HCT116 (cell line): Measurements from ENCODE around the gene COL16A1. TPM values are rescaled to one million over a fixed set of nuclear protein-coding genes. Genes with fewer than 3 reads are reported as not detected.

Experiments used
- ATAC-seq: fragments of 200-7000 bp; cut with Tn5 transposase; 2 replicates; pipeline ENCODE4 v1.9.1; 2020; ENCODE audit warnings: mild to moderate bottlenecking, moderate library complexity
- BruUV-seq: library from RNA; stranded (reverse); fragments of 400-500 nt; replicated peaks from 2 replicates; lab custom pipeline; 2021; lab: Mats Ljungman, UMichigan
- CTCF ChIA-PET: fragments of 300-600 bp; sonication (Branson Sonifier 250); formaldehyde crosslinking; loops from one replicate; lab custom pipeline; 2021; ENCODE audit warnings: antibody characterized with exemption; lab: Charles Lee
- POLR2A ChIA-PET: fragments of 300-600, 350-600 bp; sonication (Branson Sonifier 250); formaldehyde crosslinking; loops from one replicate; lab custom pipeline; 2021; ENCODE audit warnings: antibody characterized with exemption; lab: Charles Lee
- RAD21 ChIA-PET, 2 experiments: fragments of 300-600 bp; sonication (Branson Sonifier 250); formaldehyde crosslinking; loops; one replicate each; lab custom pipeline; 2023; ENCODE audit warnings: low total read pairs in 2 of 2; ENCODE audit not compliant: uncharacterized antibody in 2 of 2, unreplicated experiment in 2 of 2, low non-redundant PET in 1 of 2; lab: Charles Lee
- DNase-seq: peaks from one replicate; pipeline ENCODE4 v3.0.0-alpha.2; 2010; ENCODE audit warnings: low read depth, low spot score
- H2AFZ ChIP-seq: fragments of 200-600 bp; shearing (Covaris generic), sonication (generic); 2 replicates; pipeline ENCODE4 v1.6.1; 2017; ENCODE audit warnings: low read depth, mixed run types, mixed read lengths, antibody characterized with exemption, low read length; ENCODE audit not compliant: poor library complexity, severe bottlenecking
- H3K27ac ChIP-seq: 2 replicates; pipeline ENCODE4 v1.5.1; 2012; ENCODE audit warnings: low read depth, low read length
- H3K27me3 ChIP-seq: fragments of 200-600 bp; sonication (generic); 2 replicates; pipeline ENCODE4 v1.6.1; 2016; ENCODE audit warnings: mixed run types, low read length, mixed read lengths; ENCODE audit not compliant: insufficient read depth
- H3K36me3 ChIP-seq, 2 experiments: fragments of 200-500 bp in 1 of 2; fragments of 200-600 bp in 1 of 2; sonication (Bioruptor generic) in 1 of 2; sonication (generic) in 1 of 2; 2 replicates each; pipeline versions ENCODE4 v1.5.1 to v1.6.1; 2014 to 2016; ENCODE audit warnings: low read length in 2 of 2, inconsistent platforms in 1 of 2, mixed read lengths in 1 of 2, mixed run types in 1 of 2; ENCODE audit not compliant: insufficient read depth in 2 of 2, control insufficient read depth in 1 of 2
- H3K4me1 ChIP-seq, 2 experiments: fragments of 200-600 bp in 1 of 2; sonication (generic) in 1 of 2; 2 replicates each; pipeline versions ENCODE4 v1.5.1 to v1.6.1; 2012 to 2017; ENCODE audit warnings: low read length in 2 of 2, inconsistent platforms in 1 of 2, mild to moderate bottlenecking in 1 of 2, mixed read lengths in 1 of 2, mixed run types in 1 of 2, moderate library complexity in 1 of 2; ENCODE audit not compliant: insufficient read depth in 2 of 2, control insufficient read depth in 1 of 2
- H3K4me2 ChIP-seq: fragments of 200-600 bp; sonication (generic); 2 replicates; pipeline ENCODE4 v1.6.1; 2017; ENCODE audit warnings: mixed run types, low read length, mixed read lengths
- H3K4me3 ChIP-seq, 2 experiments: fragments of 200-600 bp in 1 of 2; sonication (generic) in 1 of 2; replicated peaks in 1 of 2; 2 replicates each; pipeline ENCODE4 v1.5.1; 2011 to 2016; ENCODE audit warnings: low read length in 2 of 2, control low read depth in 1 of 2, low read depth in 1 of 2, mild to moderate bottlenecking in 1 of 2, mixed read lengths in 1 of 2, mixed run types in 1 of 2
- H3K79me2 ChIP-seq: fragments of 200-600 bp; sonication (generic); 2 replicates; pipeline ENCODE4 v1.6.1; 2017; ENCODE audit warnings: mild to moderate bottlenecking, mixed run types, low read length, moderate library complexity, mixed read lengths; ENCODE audit not compliant: insufficient read depth
- H3K9ac ChIP-seq: fragments of 200-600 bp; sonication (generic); 2 replicates; pipeline ENCODE4 v1.6.1; 2016; ENCODE audit warnings: low read length, mixed read lengths
- H3K9me2 ChIP-seq: fragments of 200-600 bp; sonication (generic), shearing (Covaris generic); 2 replicates; pipeline ENCODE4 v1.6.1; 2017; ENCODE audit warnings: mixed run types, mild to moderate bottlenecking, moderate library complexity; ENCODE audit not compliant: insufficient read depth
- H3K9me3 ChIP-seq, 2 experiments: fragments of 200-500 bp in 1 of 2; fragments of 200-600 bp in 1 of 2; sonication (Bioruptor generic) in 1 of 2; sonication (generic) in 1 of 2; 2 replicates each; pipeline ENCODE4 v1.6.1; 2014 to 2017; ENCODE audit warnings: low read length in 2 of 2, mixed read lengths in 2 of 2, inconsistent platforms in 1 of 2, low read depth in 1 of 2, mild to moderate bottlenecking in 1 of 2, mixed run types in 1 of 2, moderate library complexity in 1 of 2; ENCODE audit not compliant: control insufficient read depth in 1 of 2, insufficient read depth in 1 of 2
- H4K20me1 ChIP-seq: fragments of 200-600 bp; sonication (generic), shearing (Covaris generic); 2 replicates; pipeline ENCODE4 v1.6.1; 2017; ENCODE audit warnings: mixed run types, mild to moderate bottlenecking, moderate library complexity; ENCODE audit not compliant: insufficient read depth
- CBX3 ChIP-seq: IDR thresholded peaks from 2 replicates; pipeline ENCODE4 v1.6.1; 2012; ENCODE audit warnings: low read depth
- CEBPB ChIP-seq: IDR thresholded peaks from 2 replicates; pipeline ENCODE4 v1.6.1; 2012; ENCODE audit warnings: low read depth
- ELF1 ChIP-seq: IDR thresholded peaks from 2 replicates; pipeline ENCODE4 v1.6.1; 2012; ENCODE audit warnings: low read depth, borderline replicate concordance
- FOSL1 ChIP-seq: IDR thresholded peaks from 2 replicates; pipeline ENCODE4 v1.6.1; 2012; ENCODE audit warnings: low read depth
- JUND ChIP-seq: IDR thresholded peaks from 2 replicates; pipeline ENCODE4 v1.6.1; 2012
- POLR2A ChIP-seq: IDR thresholded peaks from 2 replicates; pipeline ENCODE4 v1.7.0; 2011; ENCODE audit warnings: borderline replicate concordance; ENCODE audit not compliant: insufficient read depth, insufficient read length; ENCODE audit errors: extremely low read depth
- POLR2AphosphoS5 ChIP-seq: IDR thresholded peaks from 2 replicates; pipeline ENCODE4 v1.6.1; 2011; ENCODE audit warnings: mild to moderate bottlenecking, low read depth, low read length, moderate library complexity
- RAD21 ChIP-seq: IDR thresholded peaks from 2 replicates; pipeline ENCODE4 v1.6.1; 2012; ENCODE audit warnings: low read depth, mild to moderate bottlenecking
- SIN3A ChIP-seq: IDR thresholded peaks from 2 replicates; pipeline ENCODE4 v1.6.1; 2012; ENCODE audit warnings: low read depth
- SP1 ChIP-seq: IDR thresholded peaks from 2 replicates; pipeline ENCODE4 v1.6.1; 2012; ENCODE audit warnings: low read depth
- TCF7L2 ChIP-seq: IDR thresholded peaks from 2 replicates; pipeline ENCODE4 v1.7.0; 2011; ENCODE audit warnings: borderline replicate concordance, inconsistent platforms; ENCODE audit not compliant: insufficient read depth, insufficient read length; ENCODE audit errors: extremely low read depth
- YY1 ChIP-seq: IDR thresholded peaks from 2 replicates; pipeline ENCODE4 v1.6.1; 2011; ENCODE audit warnings: low read length, low read depth, moderate library complexity, mild to moderate bottlenecking; ENCODE audit not compliant: insufficient replicate concordance; ENCODE audit errors: extremely low read depth
- ZNF274 ChIP-seq: fragments of 200-500 bp; sonication (Bioruptor generic); IDR thresholded peaks from 2 replicates; pipeline ENCODE4 v1.6.1; 2014; ENCODE audit warnings: mild to moderate bottlenecking, low read depth, low read length, inconsistent platforms
- intact Hi-C: fragments of 100-400 bp; cut with micrococcal nuclease; formaldehyde crosslinking; loops from 2 replicates; pipeline ENCODE4 v1.10.0; 2022
- total RNA-seq: library from RNA; stranded (reverse); gene quantifications from one replicate; pipeline ENCODE4 v1.2.1, GENCODE V29; 2021; ENCODE audit not compliant: unreplicated experiment
- TF ChIP-seq, protein P1 (sequence below), 3 experiments: fragments of 200-600 bp in 1 of 3; sonication (generic) in 1 of 3; IDR thresholded peaks in 2 of 3; conservative IDR thresholded peaks in 1 of 3; 2 replicates each; pipeline ENCODE4 v1.5.1; 2012 to 2017; ENCODE audit warnings: low read depth in 2 of 3, low read length in 2 of 3, antibody characterized with exemption in 1 of 3, borderline replicate concordance in 1 of 3, control low read depth in 1 of 3, mild to moderate bottlenecking in 1 of 3, mixed read lengths in 1 of 3, mixed run types in 1 of 3, moderate library complexity in 1 of 3; ENCODE audit not compliant: insufficient read depth in 1 of 3
- TF ChIP-seq, protein P2 (sequence below): IDR thresholded peaks from 2 replicates; pipeline ENCODE4 v1.6.1; 2012

Gene COL16A1
- total RNA-seq, 1 experiment from 2014 or later, result 2.2 TPM

DNA sequence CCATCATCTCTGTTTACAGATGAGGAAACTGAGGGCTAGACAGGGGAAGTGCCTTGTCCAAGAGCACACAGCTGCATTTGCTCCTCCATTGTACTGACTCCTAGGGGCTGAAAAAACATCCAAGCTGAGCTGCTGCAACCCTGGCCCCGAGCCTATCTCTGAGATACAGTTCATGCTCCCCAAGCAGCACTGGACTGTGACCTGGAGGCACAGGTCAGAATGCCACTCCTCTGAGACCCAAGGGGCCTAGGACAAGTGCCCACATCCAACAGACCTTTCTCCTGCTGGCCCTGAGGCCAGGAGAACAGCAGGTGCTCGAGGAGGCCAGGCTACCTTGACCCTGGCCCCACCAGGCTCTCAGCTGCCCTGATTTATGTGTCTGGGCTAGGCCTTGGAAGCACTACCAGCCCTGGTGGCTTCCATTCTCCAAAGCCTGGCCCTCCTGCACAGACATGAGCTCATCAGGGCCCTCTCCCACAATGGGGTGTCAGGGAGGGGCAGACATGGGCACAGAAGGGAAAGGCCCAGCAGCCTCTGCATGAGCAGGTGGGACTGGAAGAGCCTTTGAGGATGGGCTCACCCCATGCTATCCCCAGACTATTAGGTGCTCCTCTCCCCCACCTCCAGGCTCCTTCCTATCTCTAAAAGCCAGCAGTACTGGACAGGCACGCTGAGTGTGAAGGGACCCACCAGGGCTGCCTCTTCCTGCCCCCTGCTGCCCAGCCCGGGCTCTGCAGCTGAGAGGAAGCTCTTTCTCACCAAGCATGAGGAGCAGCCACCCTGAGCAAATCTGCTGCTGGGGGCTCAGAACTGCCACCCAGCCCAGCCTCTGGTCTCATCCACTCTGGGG lies 41.5 kb upstream of the COL16A1 start:
- Histone ChIP-seq H3K9me3 (no peaks in the 10 kb centered on the region), H2AFZ (no peak overlapping the region), H3K9ac (no peak overlapping the region), H3K36me3 (no peaks in the 10 kb centered on the region), H3K4me3 (no peak overlapping the region), H4K20me1 (no peaks in the 10 kb centered on the region), H3K9me2 (no peaks in the 10 kb centered on the region), H3K79me2 (no peaks in the 10 kb centered on the region), H3K4me2 (no peak overlapping the region), H3K4me1 (peaks cover 7 to 8% of the 10 kb centered on the region in 2 experiments; a peak in 3 of 4 replicates), H3K27ac (no peak overlapping the region), H3K27me3 (no peaks in the 10 kb centered on the region)
- CTCF ChIA-PET, result interaction anchor here (0.6 to 1.9 kb wide), 23 partner anchors 8 to 560 kb away, joined by 3 to 18 read pairs (median 4); partner anchors contain the start of genes KPNA6 and PEF1
- POLR2A ChIA-PET, result interaction anchor here (1.0 kb wide), 2 partner anchors 15 to 81 kb away, joined by 4 read pairs; no protein-coding TSS in a partner anchor
- DNase-seq, result no peak
- RAD21 ChIA-PET, result interaction anchor here (0.6 to 1.8 kb wide), 6 partner anchors 30 to 317 kb away, joined by 3 to 10 read pairs (median 4); no protein-coding TSS in a partner anchor
- TF ChIP-seq, protein P1, sequence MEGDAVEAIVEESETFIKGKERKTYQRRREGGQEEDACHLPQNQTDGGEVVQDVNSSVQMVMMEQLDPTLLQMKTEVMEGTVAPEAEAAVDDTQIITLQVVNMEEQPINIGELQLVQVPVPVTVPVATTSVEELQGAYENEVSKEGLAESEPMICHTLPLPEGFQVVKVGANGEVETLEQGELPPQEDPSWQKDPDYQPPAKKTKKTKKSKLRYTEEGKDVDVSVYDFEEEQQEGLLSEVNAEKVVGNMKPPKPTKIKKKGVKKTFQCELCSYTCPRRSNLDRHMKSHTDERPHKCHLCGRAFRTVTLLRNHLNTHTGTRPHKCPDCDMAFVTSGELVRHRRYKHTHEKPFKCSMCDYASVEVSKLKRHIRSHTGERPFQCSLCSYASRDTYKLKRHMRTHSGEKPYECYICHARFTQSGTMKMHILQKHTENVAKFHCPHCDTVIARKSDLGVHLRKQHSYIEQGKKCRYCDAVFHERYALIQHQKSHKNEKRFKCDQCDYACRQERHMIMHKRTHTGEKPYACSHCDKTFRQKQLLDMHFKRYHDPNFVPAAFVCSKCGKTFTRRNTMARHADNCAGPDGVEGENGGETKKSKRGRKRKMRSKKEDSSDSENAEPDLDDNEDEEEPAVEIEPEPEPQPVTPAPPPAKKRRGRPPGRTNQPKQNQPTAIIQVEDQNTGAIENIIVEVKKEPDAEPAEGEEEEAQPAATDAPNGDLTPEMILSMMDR (IDR thresholded peaks at IDR 0.05 in 2 of 3, conservative IDR thresholded peaks at IDR 0.05 in 1 of 3; ENCODE audit: borderline replicate concordance in 1 of 3, insufficient read depth in 1 of 3, low read depth in 2 of 3, low read length in 2 of 3), result peak; percentile 73 to 83 (median 80); a peak in 5 of 6 replicates
- no peak for TF ChIP-seq ELF1
- no peak for TF ChIP-seq JUND
- TF ChIP-seq POLR2A, result no peak
- TF ChIP-seq SIN3A, result no peak
- TF ChIP-seq SP1, result no peak
- TF ChIP-seq POLR2AphosphoS5, result no peak
- no peak for TF ChIP-seq YY1
- TF ChIP-seq CBX3, result no peak
- TF ChIP-seq, protein P2, sequence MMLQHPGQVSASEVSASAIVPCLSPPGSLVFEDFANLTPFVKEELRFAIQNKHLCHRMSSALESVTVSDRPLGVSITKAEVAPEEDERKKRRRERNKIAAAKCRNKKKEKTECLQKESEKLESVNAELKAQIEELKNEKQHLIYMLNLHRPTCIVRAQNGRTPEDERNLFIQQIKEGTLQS, result no peak
- TF ChIP-seq TCF7L2, result no peak
- no peak for TF ChIP-seq FOSL1
- TF ChIP-seq CEBPB, result no peak
- TF ChIP-seq RAD21, result peak; percentile 82
- TF ChIP-seq ZNF274, result no peak
- no TSS peak for BruUV-seq
- intact Hi-C loops, result loop anchor here (1.0 kb wide), 1 partner anchor 81 kb away; no protein-coding TSS in a partner anchor
- ATAC-seq, result peak; percentile 95
